GM19043 (cell line): Measurements from ENCODE around the gene IL18.
"Not testable (repeated sequence)": the region's sequence is repeated elsewhere in the genome, so short reads cannot be mapped to it uniquely, and the experiment has no call there.

ENCODE experiments used
- ATAC-seq: cut with Tn5 transposase; IDR thresholded peaks from one replicate; pipeline ENCODE4 v1.9.1; 2021; ENCODE audit warnings: low read depth; ENCODE audit not compliant: unreplicated experiment

Gene IL18

GRCh38 chr11:112123129-112123528, 40.8 kb downstream of the IL18 start:
- ATAC-seq = no peak

- ATAC-seq = no peak
Measured at GRCh38 chr11:112121981-112122615, 41.8 kb downstream of the IL18 start.

- ATAC-seq = no peak
Measured at GRCh38 chr11:112118176-112118575, 45.7 kb downstream of the IL18 start.

GRCh38 chr11:112115386-112115785, 48.5 kb downstream of the IL18 start:
- ATAC-seq = no peak

- no peak for ATAC-seq
Measured at GRCh38 chr11:112114460-112114859, 49.4 kb downstream of the IL18 start.

- ATAC-seq = peak; percentile 63
Measured at GRCh38 chr11:112113539-112114457, 50.1 kb downstream of the IL18 start.

GRCh38 chr11:112106070-112106469, 57.8 kb downstream of the IL18 start:
- ATAC-seq = no peak

- ATAC-seq = no peak
Measured at GRCh38 chr11:112103446-112103845, 60.4 kb downstream of the IL18 start.

GRCh38 chr11:112100462-112100861, 63.4 kb downstream of the IL18 start:
- no peak for ATAC-seq

GRCh38 chr11:112097734-112098528, 66.0 kb downstream of the IL18 start:
- no peak for ATAC-seq

- ATAC-seq = no peak
Measured at GRCh38 chr11:112096194-112096593, 67.7 kb downstream of the IL18 start.

GRCh38 chr11:112095302-112095701, 68.6 kb downstream of the IL18 start:
- ATAC-seq = not testable (repeated sequence)
